Measurements from ENCODE around the gene LAMTOR3.

DNA sequence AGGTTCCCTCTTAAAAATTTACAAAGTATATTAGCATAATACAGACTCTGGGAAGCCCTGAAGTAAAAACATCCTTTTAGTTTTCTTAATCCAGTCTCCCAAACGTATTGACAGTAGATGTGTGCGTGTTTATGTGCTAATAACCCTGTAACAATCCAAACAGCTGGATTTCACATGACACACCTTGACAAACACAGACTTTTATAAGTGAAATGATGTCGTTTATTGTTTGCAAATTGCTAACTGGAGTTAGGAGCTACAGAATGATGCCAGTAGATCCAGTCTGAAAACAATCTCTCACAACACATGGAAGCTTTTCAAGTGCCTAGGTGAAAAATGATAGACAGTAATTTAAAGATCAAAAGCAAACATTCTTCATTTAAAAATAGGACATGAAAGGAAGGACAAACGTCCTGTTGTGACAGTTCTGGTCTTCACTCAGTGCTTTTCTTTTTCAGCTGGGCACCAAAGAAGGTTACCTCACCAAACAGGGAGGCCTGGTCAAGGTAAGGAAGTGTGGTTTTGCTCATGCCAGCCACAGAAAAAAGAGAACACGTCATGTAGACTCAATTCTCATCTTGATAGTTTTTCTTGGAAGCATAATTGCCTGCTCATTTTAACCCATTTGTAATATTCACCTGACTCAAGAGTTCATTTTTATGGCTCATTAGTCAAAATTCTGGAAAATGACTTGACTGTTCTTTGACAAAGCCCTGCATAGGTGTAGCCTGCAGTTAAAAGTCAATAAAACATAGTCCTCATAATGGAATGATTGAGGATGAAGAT, 32.9 kb downstream of the LAMTOR3 start:
- TF ChIP-seq, protein P1, sequence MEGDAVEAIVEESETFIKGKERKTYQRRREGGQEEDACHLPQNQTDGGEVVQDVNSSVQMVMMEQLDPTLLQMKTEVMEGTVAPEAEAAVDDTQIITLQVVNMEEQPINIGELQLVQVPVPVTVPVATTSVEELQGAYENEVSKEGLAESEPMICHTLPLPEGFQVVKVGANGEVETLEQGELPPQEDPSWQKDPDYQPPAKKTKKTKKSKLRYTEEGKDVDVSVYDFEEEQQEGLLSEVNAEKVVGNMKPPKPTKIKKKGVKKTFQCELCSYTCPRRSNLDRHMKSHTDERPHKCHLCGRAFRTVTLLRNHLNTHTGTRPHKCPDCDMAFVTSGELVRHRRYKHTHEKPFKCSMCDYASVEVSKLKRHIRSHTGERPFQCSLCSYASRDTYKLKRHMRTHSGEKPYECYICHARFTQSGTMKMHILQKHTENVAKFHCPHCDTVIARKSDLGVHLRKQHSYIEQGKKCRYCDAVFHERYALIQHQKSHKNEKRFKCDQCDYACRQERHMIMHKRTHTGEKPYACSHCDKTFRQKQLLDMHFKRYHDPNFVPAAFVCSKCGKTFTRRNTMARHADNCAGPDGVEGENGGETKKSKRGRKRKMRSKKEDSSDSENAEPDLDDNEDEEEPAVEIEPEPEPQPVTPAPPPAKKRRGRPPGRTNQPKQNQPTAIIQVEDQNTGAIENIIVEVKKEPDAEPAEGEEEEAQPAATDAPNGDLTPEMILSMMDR (IDR thresholded peaks at IDR 0.05; ENCODE audit: poor library complexity): no peak
- no peak for TF ChIP-seq EZH2 (IDR thresholded peaks at IDR 0.05; ENCODE audit: borderline replicate concordance)

Measured in hepatocyte (in vitro differentiated cells).